Stimulated activated CD4-positive, alpha-beta T cell treated with anti-CD3 and anti-CD28 coated beads, Interleukin-12 subunit alpha, Interleukin-12 subunit beta, amount 100 ng/mL, for 24 hours (primary cell): ENCODE measurements around the gene TMEM235.
"Not testable (repeated sequence)": the region's sequence is repeated elsewhere in the genome, so short reads cannot be mapped to it uniquely, and the experiment has no call there.

Experiments used
- DNase-seq, 2 experiments: peaks; one replicate each; pipeline ENCODE4 v3.0.0-alpha.2; 2020; ENCODE audit warnings: low read depth in 2 of 2

TMEM235 gene

GRCh38 chr17:78238823-78239488, 7.5 kb downstream of the TMEM235 start:
- no peak for DNase-seq

DNA sequence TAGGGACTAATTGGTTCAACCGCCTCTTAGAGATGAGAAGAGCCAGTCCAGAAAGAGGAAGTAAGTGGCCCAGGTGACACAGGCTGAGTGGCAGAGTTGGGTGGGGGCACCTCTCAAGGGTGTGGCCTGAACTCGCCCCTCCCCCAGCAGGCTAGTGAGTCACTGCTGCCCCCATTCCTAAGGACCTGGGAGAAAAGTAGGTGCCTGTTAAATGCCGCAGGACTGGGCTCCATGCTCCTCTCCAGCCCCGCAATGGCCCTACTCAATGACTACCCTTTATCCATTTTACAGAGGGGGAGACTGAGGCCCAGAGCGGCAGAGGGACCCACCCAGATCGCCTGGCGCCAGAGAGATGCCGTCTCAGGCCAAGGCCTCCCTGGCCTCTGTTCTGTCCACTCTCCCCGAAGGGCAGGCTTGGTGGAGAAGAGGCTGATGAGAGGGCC, 8.1 kb downstream of the TMEM235 start:
- no peak for DNase-seq

DNA sequence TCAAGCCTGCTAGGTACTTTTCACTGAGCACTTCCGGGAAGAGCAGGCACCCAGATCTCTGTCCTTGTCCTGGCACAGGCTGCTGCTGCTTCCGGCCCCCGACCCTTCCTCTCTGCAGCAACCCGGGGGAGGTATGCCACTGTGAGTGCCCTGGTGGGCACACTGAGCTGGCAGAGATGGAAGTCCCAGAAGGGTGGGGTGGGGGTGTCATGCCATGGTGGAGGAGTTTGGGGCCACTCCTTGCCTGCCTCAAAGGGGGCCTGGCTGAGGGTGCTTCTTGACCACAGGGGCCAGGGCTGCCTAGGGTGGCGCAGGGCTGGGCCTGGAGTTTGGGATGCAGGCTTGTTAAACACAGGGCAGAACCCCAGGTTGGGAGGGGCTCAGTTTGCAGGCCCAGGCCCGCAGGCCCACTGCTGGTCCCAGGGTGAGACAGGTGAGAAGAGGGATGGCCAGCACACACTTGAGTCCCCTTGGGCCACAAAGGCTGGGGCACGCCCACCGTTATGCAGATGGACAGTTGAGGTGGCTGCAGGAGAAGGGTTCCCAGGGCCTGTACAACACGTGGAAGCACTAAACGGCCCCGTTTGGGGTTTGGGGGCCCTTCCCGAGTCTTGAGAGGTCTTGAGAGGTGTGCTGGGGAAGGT, 8.7 kb downstream of the TMEM235 start:
- DNase-seq: no peak

DNA sequence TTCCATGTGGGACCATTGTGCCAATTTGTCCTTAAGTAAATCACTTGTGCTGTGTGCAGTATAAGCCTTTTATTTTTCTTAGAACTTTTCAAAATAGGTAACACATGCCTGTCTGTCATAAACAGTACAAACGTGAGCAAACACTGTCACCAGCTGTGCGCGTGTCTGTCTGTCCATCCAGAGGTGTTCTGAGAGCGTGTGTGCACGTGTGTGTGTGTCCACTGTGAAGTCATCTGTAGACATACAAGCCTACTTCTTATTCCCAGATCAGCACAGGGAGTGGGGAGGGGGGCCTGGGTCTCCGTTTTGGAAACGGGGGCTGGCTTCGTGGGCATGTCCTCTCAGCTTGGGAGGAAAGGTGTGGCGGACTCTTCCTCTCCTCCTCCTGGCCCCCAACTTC, 9.4 kb downstream of the TMEM235 start:
- no peak for DNase-seq

DNA sequence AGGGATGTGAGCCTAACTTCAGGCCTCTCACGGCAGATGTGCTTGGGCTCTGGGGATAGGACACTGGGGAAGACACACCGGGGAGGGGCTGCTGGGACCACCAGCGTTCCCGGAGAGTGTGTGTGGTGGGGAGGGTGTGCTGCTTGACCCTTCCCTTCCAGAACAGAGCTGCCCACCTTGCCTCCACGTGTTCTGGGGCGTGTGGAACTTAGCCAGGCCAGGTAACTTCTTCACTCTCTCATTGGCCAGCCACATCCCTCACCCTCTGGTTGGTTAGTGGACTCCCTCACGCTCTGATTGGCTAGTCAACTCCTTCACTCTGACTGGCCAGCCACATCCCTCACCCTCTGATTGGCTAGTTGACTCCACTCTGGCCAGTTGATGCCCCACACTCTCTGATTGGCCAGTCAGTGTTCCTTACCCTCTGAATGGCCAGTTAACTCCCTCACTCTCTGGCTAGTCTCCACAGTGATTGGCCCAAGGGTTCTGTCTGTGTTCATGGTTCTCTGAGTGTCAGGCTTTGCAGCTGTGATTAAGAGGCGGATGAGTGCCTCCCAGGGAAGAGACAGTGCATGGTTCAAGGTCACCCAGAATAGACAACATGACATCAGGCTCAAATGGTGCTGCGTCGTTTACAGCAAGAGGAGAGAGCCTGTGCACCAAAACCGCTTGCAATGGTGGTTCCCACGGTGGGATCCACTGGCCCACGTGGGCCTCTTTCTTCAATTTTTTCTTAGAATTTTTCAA, 10.0 kb downstream of the TMEM235 start:
- DNase-seq: no peak

- no peak for DNase-seq
Measured at GRCh38 chr17:78242024-78242742, 10.8 kb downstream of the TMEM235 start.

GRCh38 chr17:78247304-78247703, 15.9 kb downstream of the TMEM235 start:
- DNase-seq: no peak

DNA sequence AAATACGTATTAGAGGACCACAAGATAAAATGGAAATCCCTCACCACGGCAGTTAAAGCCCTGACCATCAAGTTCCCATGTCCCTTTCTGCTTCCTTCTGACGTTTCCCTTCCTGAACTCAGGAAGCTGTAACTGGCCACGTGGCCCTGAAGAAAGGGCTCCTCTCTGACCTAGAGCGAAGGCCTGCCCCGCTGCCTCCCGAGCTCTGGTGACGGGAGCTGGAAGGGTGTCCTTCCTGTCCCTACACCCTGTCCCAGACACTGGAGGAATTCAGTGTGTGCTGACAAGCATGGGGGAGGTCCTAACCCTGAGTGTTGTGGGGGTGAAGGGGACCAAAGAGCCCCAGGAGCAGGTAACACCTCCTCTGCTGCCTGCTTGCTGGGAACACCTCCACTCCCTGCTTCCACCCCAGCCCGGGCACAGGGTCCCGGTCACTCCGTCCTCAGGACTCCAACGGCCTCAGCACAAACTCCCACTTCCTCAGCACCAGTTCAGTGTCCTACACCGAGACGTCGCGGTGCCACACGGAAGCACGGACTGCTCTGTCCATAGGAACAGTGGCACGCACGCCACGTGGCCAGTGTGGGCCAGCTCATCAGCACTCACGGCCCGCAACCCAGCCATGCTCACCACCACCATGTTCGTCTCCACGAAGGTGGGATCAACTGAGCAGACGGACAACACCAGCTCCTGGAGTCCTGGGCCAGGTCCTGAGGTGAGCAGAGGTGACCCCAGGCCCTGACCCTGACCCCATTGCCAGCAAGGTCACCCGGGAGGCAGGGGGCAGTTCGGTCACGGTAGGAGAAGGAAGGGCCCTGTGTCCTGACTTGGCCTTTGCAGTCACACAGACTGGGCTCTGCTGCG, 16.9 kb downstream of the TMEM235 start:
- DNase-seq: no peak

- DNase-seq: no peak
Measured at GRCh38 chr17:78249074-78249817, 17.8 kb downstream of the TMEM235 start.

- DNase-seq: no peak
Measured at GRCh38 chr17:78249818-78250806, 18.7 kb downstream of the TMEM235 start.

DNA sequence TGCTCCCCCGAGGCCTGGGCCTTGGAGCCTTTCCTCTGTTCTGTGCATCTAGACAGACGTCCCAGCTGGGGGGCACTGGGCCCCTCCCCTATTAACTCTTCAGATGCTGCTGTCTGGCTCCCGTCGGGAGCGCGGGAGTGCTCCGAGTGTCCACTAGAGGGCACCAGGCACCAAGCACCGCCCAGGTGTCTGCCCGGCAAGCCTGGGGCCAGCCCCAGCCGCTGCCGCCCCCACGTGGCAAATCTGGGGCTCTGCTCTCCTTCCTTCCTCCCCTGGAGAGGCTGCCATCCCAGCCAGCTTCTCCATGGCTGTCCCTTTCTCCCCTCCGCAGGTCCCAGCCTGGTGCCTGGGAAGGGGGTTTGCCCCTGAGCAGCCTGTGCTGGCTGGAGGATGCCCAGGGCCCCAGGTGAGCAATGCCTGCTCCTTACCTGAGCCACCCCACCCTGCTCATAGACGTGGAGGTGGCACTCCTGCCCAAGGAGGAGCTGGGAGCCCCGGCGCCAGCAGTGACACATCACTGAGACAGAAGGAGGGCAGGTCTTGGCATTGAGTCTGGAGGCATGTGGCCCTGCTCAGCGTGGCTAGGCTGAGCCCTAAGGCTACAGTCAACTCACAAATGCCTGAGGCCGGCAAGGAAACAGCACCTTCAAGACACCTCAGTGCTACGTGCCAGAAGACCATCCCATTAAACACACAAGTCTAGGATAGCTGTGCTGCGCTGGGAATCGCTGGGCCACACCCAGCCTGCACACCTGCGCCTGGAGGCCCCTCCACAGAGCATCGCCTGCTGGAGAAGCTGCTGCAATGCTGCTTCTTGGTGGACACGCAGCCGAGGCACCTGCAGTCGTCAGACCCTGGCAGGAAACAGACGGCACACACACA, 19.7 kb downstream of the TMEM235 start:
- peak; percentile 65 to 85 for DNase-seq

DNA sequence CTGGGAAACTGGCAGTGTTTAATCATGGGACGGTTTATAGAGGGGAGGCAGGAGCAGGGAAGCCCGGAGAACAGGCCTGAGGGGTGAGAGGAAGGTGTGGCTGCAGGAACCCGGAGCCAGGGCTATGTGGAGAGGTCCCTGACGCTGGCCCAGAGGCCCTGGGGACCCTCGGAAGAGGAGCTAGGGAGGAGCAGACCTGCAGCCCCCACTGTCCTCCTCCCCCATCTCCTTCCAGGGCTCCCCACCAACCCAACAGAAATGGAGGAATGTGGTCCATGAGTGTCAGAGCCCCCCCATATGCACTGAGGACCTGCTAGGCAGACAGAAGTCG, 20.3 kb downstream of the TMEM235 start:
- DNase-seq: no peak

DNA sequence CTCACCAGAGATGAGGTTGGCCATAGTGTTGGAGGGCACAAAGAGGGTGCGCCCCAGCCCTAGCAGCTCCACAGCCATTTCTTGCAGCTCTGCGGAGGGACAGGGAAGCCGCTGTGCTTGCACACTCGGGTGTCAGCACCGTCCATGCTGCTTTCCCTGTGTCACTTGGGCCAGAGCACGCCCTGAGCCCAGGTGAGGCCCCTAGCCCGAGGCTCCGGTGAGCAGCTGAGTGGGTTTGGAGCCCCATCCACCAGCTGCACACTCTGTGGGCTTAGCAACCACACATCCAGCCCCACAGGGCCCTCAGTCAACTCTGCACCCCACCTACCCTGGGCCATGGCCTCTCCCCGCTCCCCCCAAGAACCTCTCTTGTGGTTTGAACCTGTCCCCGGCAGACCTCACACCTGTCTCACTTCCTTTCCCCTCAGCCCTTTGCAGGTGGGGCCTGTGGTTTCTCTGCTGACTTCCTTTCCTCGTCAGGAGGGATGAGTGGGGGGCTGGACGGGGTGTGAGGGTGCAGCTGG, 20.7 kb downstream of the TMEM235 start:
- no peak for DNase-seq

- no peak for DNase-seq
Measured at GRCh38 chr17:78252701-78253635, 21.5 kb downstream of the TMEM235 start.

- DNase-seq: not testable (repeated sequence)
Measured at GRCh38 chr17:78253636-78253945, 22.2 kb downstream of the TMEM235 start.

- peak; percentile 65 to 79 for DNase-seq
Measured at GRCh38 chr17:78253946-78254672, 22.7 kb downstream of the TMEM235 start.
